GM19395 (cell line): Measurements from ENCODE around the gene ARHGEF11.

Source experiments
- ATAC-seq: cut with Tn5 transposase; IDR thresholded peaks from one replicate; pipeline ENCODE4 v1.9.1; 2021; ENCODE audit warnings: mild to moderate bottlenecking, moderate library complexity; ENCODE audit not compliant: unreplicated experiment

Gene ARHGEF11

GRCh38 chr1:157001304-157001703, 44.2 kb downstream of the ARHGEF11 start:
- ATAC-seq, result no peak

GRCh38 chr1:157000686-157001085, 44.9 kb downstream of the ARHGEF11 start:
- no peak for ATAC-seq

- no peak for ATAC-seq
Measured at GRCh38 chr1:156999596-157000320, 45.8 kb downstream of the ARHGEF11 start.

- no peak for ATAC-seq
Measured at GRCh38 chr1:156998840-156999500, 46.6 kb downstream of the ARHGEF11 start.

- no peak for ATAC-seq
Measured at GRCh38 chr1:156998301-156998700, 47.2 kb downstream of the ARHGEF11 start.

GRCh38 chr1:156995412-156995811, 50.1 kb downstream of the ARHGEF11 start:
- no peak for ATAC-seq

GRCh38 chr1:156994277-156994676, 51.3 kb downstream of the ARHGEF11 start:
- no peak for ATAC-seq

GRCh38 chr1:156993426-156994147, 52.0 kb downstream of the ARHGEF11 start:
- no peak for ATAC-seq

GRCh38 chr1:156992215-156992614, 53.3 kb downstream of the ARHGEF11 start:
- ATAC-seq, result no peak

GRCh38 chr1:156987715-156988114, 57.8 kb downstream of the ARHGEF11 start:
- ATAC-seq, result no peak

- ATAC-seq, result no peak
Measured at GRCh38 chr1:156980551-156980950, 65.0 kb downstream of the ARHGEF11 start.

GRCh38 chr1:156975084-156975483, 70.5 kb downstream of the ARHGEF11 start:
- no peak for ATAC-seq

GRCh38 chr1:156973417-156973816, 72.1 kb downstream of the ARHGEF11 start:
- ATAC-seq, result no peak

GRCh38 chr1:156970017-156970416, 75.5 kb downstream of the ARHGEF11 start:
- ATAC-seq, result no peak

- ATAC-seq, result no peak
Measured at GRCh38 chr1:156969496-156969895, 76.0 kb downstream of the ARHGEF11 start.

GRCh38 chr1:156964441-156964840, 81.1 kb downstream of the ARHGEF11 start:
- no peak for ATAC-seq

GRCh38 chr1:156963621-156964020, 81.9 kb downstream of the ARHGEF11 start:
- no peak for ATAC-seq

- ATAC-seq, result no peak
Measured at GRCh38 chr1:156961709-156962108, 83.8 kb downstream of the ARHGEF11 start.

- ATAC-seq, result no peak
Measured at GRCh38 chr1:156959925-156960324, 85.6 kb downstream of the ARHGEF11 start.

- ATAC-seq, result no peak
Measured at GRCh38 chr1:156959414-156959813, 86.1 kb downstream of the ARHGEF11 start.

GRCh38 chr1:156958247-156958714, 87.3 kb downstream of the ARHGEF11 start:
- ATAC-seq, result no peak

GRCh38 chr1:156957634-156958033, 87.9 kb downstream of the ARHGEF11 start:
- ATAC-seq, result no peak
